Adrenal gland (tissue), 5 donors: ENCODE results near the gene FREM2.

ENCODE experiments used
- CTCF ChIP-seq, 6 experiments: fragments of 450-650 bp in 4 of 6; fragments of 200-600 bp in 2 of 6; sonication (generic) in 1 of 6; IDR thresholded peaks; 1 replicate in 5 of 6; 2 replicates in 1 of 6; pipeline versions ENCODE4 v1.5.1 to v1.8.0; 2016 to 2021; ENCODE audit warnings: antibody characterized with exemption in 6 of 6, mild to moderate bottlenecking in 2 of 6, moderate library complexity in 1 of 6
- POLR2A ChIP-seq, 2 donors: fragments of 450-650 bp; IDR thresholded peaks; one replicate each; pipeline ENCODE4 v1.6.1; 2017; ENCODE audit warnings: antibody characterized with exemption in 2 of 2, mild to moderate bottlenecking in 2 of 2, moderate library complexity in 1 of 2
- donor health status: DM: no; HTN: no; CAD: no.

DNA sequence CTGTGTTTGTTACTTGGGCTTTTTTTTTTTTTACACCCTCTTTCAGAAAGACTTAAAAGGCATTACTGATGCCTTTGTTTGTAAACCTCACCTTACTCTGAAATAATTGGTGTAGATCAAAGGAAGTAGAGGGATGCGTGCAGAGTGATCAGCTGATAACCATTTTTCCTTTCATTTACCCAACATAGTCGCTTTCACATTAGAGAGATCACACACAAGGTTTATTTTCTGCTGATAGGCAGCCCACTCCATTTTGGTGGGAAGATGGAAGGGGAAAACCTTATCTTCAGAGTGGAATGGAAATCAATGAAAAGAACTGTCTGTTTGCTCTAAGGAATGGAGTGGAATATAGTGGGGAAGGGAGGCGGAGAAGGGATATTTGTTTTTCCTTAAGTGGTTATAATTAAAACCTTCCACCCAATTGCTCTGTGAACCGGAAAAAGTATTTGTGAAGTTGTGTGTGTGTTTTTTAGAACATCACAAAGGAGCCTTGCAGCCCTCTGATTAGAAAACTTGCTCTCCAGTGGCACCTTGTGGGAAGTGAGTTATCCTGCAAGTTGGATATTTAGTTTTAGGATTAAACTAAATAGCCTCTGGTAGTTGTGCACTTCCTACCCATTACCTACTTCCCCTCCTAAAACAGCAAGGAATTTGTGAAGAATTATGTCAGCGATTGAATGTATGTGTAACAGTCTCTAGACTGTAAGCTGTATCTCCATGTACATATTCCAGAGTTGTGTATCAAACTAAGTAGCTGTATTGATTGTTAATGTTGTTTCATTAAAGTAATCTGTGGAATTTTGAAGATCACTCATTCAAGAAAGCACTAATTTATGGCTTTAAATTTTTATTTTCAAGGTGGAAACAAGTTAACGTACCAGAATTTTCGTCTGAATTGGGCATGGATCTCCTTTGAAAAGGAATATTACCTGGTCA, 76.8 kb downstream of the FREM2 start:
- TF ChIP-seq CTCF (IDR thresholded peaks at IDR 0.05) (peak; percentile 38 to 67 (median 54)), POLR2A (IDR thresholded peaks at IDR 0.05) (no peak)
